DMS153 treated with DMSO at 0.1 percent for 48 hours (cell line): ENCODE data around the gene CLCN2.

Source experiments
- DNase-seq: peaks from one replicate; lab custom pipeline; 2025; ENCODE audit not compliant: unreplicated experiment; lab: John Stamatoyannopoulos, UW

CLCN2 gene

DNA sequence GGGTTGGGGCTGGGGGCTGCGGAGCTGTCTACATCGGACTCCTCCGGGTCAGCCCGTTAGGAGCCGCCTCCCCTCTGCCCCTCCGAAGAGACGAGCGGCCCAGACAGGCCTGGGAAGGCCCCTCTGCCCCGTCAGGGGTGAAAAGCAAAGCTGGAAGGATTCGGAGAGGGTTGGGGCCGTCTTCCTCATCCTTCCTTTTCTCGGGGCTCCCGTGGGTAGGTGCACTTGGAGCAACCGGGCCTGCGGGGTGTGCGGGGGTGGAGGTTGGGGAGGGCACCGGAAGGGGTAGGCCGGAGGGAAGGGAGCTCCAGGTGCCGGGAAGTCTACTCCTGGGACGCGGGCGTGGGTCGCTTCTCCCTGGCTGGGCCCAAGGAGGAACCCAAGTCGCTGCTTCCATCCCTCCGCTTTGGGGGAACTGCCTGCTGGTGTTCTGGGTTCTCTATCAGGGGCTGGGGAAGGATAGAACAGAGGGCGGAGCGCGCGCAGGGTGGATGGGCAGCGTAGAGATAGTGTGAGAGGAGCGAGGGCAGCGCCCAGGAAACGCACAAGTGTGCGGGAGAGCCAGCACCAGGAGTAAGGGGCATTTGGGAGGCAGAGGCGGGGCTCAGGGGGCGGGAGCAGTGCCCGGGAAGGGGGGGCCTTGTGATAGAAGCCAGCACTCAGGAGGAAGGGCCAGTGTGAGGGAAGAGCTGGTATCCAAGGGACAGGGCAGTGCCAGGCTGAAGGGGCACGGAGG is 695 bp upstream of the CLCN2 start:
- no peak for DNase-seq

- DNase-seq, result no peak
Observed at GRCh38 chr3:184360929-184361531, 375 bp downstream of the CLCN2 start.

GRCh38 chr3:184360070-184360928 is 1.1 kb downstream of the CLCN2 start:
- DNase-seq, result no peak

DNA sequence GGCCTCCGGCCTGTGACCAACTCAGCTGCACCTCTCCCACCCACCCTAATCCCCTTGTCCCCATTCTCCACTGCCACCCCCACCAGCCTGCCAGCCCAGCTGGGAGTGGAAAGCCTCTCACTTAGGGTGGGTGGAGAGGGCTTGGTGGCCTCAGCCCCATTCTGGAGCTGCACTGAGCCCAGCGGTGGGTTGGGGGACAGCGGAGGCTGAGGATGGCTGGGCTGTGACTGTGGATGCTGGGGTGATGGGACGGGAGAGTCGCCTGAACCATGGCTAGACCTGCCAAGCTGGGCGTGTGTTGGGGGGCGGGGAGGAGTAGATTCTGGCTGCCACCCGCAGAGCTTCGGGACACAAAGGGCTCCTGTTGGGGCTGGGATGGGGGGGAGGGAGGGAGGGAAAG is 1.8 kb downstream of the CLCN2 start:
- no peak for DNase-seq

- DNase-seq, result no peak
Observed at GRCh38 chr3:184358921-184359350, 2.5 kb downstream of the CLCN2 start.

DNA sequence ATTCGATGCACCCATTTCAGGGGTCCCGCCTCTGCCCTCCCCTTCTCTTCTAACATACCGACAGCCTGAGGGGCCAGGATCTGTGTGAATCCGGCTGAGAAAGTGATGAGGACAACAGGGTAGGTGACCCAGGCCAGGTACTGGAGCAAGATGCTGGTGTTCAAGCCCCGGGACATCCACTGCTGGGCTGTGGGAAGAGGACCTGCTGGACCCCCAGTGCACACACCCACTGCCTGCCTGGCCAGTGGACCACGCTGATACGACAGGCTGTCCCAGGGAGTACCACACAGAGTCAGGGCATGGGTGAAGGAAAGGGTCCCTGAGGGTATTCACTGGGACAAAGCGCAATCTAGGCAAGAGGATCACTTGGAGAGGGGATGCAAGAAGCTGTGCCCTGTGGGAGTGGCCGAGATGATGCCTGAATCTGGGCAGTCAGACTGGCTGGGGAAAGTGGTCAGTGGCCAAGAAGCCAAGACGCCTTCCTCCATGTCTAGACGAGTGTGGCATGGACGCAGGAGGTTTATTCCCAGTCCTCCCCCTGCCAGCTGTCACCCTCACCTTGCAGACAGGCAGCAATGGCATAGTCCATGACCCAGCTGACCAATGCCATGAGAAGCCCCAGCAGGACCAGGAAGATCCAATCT is 3.2 kb downstream of the CLCN2 start:
- no peak for DNase-seq

DNA sequence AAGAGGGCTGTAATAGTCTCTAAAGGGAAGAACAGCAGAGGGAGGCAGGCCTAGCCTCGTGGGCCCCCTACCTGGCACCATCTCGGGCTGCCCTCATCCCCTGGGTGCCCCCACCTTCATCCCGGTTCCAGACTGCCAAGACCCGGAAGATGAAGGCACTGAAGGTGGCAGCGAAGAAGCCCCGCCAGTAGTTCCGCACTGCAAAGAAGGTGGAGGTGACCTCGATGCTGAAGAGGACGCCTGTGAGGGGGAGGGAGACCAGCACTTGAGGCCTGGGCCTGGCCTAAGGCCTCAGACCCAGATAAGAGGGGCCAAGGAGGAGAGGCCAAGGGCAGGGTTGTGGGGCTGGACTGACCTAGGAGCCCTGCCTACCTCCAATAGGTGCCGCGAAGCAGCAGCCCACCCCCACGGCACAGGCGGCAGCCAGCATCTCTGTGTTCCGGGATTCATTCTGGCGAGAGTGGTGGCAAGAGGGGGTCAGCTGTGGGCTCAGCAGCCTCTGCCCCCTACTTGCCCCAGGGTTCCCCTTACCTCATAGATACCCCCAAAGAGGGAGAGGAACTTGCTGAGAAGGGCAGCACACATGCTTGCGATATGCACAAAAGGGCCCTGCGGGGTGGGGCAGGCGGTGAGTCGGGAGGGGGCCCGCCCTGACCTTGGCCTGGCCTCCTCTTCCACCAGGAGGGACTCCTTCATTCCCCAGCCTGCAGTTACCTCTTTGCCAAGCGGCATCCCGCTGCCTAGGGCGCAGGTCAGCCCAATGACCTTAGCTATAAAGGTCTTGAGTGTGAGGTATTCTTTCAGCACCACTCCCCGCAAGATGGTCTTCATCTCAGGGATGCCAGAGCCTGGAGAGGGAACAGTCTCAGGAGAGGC is 3.9 kb downstream of the CLCN2 start:
- DNase-seq, result no peak

GRCh38 chr3:184355261-184356040 is 6.0 kb downstream of the CLCN2 start:
- DNase-seq, result no peak

GRCh38 chr3:184354754-184355153 is 6.7 kb downstream of the CLCN2 start:
- no peak for DNase-seq

DNA sequence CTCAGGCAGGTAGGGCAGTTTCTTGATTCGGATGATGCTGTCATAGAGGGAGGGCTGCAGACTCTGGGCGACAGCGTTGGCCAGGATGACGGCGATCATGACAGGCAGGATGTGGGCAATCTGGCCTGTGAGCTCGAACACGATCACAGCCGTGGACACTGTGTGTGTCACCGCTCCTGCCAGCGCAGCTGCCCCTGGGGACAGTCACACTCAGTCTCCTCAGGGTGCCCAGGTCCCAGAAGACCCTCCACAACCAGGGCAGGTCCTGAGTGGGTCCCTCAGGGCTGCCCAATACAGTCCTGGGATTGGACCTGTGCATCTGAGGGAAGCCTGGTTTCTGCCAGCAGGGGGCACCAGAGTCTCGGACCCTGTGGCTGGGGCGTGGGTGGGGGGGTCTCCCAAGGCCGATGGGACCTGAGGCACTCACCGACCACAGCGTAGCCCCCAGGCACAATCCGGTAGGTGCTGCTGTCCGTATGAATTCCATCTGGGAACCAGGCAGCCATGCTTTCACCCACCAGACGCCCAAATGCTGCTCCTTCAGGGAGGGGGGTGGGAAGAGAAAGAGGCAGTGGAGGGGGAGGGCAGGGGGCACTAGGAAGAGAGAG is 7.2 kb downstream of the CLCN2 start:
- DNase-seq, result no peak

DNA sequence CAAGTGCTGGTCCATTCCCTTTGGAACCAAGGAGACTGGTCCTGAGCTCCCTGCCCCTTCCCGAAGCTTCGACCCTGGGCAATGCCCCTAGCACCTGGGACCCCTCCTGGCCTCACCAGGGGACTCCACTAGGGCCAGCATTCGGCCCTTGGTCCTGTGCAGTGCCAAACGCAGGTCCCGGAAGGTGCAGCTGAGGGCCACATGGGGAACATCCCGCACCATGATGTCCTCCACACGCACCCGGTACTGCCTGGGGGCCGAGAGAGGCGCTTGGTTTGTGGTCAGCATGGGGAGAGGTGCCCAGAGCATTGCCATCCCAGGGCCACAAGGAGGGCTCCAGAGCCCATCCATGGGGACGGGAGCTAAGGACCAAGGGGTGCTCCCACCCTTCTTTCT is 7.9 kb downstream of the CLCN2 start:
- no peak for DNase-seq

GRCh38 chr3:184352897-184353545 is 8.4 kb downstream of the CLCN2 start:
- no peak for DNase-seq

DNA sequence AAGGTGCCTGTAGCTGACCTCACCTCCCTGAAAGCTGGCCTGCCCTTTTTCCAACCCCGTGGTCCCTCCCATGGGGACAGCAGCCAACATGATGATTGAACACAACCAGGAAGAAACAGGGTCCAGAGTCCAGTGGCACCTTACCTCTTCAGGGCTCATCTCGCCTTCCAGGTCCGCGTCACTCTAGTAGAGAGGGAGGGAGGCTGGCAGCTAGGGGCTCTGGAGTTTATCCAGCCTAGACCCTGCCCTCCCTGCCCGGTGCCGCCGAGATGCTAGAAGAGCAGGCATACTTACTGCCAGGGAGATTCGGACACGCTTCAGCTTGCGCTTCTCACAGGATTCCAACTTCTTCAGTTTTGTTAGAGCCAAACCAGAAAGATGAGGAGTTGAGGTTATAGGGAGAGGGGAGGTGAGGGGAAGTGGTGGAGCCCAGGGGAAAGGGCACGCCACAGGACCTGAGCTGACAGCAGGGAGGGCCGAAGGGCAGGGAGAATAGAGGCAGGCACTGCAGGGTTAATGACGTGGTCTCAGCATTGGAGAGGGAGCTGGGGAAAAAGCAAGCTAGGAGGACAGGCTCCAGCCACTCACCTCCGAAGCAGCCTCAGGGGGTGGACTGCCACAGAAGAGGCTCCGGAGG is 9.1 kb downstream of the CLCN2 start:
- DNase-seq, result no peak

GRCh38 chr3:184351511-184352148 is 9.8 kb downstream of the CLCN2 start:
- DNase-seq, result no peak

- DNase-seq, result no peak
Observed at GRCh38 chr3:184350618-184351017, 10.8 kb downstream of the CLCN2 start.

DNA sequence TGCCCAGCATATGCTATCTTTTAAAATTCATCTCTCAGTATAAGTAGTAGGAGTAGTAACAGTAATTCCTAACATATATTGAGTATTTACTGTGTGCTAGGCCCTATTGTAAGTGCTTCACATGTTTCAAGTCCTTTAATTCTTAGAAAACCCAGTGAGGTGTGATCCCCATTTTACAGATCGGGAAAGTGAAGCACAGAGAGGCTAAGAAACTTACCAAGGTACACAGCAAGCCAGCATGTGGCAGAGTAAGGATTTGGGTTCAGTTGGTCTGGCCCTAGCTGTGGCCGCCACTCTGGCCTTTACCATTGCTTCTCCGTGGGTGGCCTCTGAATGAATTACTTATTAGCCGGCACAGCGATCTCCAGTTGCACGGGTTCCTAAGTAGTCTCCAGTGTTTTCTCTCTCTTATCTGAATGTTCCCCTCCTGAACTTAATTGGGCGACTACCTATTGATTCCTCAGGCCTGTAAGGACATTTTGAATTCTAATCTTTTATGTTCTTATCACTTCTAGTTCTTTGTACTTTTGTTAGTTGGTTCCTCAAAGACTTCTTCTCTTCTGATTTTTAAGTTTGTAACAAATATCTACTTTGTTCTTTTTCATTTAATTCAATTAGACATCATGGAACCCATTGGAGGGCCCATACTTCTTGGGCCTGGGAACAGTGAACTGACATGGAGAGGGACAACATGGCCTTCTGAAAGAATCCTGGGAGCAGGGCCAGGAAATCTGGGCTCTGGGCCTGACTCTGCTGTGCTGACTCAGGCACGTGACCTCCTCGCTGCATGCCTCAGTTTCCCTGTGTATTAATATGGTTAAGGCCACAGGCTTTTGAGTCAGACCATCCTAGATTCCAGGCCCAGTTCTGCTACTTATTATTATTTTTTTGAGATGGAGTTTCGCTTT is 11.6 kb downstream of the CLCN2 start:
- no peak for DNase-seq

GRCh38 chr3:184348057-184348382 is 13.4 kb downstream of the CLCN2 start:
- no peak for DNase-seq
